Endodermal cell (in vitro differentiated cells): ENCODE data around the gene OSBPL3. TPM values are rescaled to one million over a fixed set of nuclear protein-coding genes. Genes with fewer than 3 reads are reported as not detected.

Experiments
- DNase-seq: peaks from one replicate; pipeline ENCODE4 v3.0.0-alpha.2; 2017
- H3K27ac ChIP-seq: 2 replicates; pipeline ENCODE4 v1.5.1; 2013; ENCODE audit warnings: mild to moderate bottlenecking, low read depth, low read length, moderate library complexity
- H3K27me3 ChIP-seq: 2 replicates; pipeline ENCODE4 v1.6.1; 2013; ENCODE audit warnings: mild to moderate bottlenecking, low read length, moderate library complexity; ENCODE audit not compliant: insufficient read depth, control insufficient read depth, poor library complexity, severe bottlenecking
- H3K36me3 ChIP-seq: 2 replicates; pipeline ENCODE4 v1.7.0; 2013; ENCODE audit warnings: mild to moderate bottlenecking, low read length, moderate library complexity; ENCODE audit not compliant: control insufficient read depth, insufficient read depth
- H3K4me1 ChIP-seq: one replicate; pipeline ENCODE4 v1.7.0; 2013; ENCODE audit warnings: low read length; ENCODE audit not compliant: control insufficient read depth, insufficient read depth
- H3K4me3 ChIP-seq: 2 replicates; pipeline ENCODE4 v1.5.1; 2013; ENCODE audit warnings: mild to moderate bottlenecking, low read length, moderate library complexity
- H3K9ac ChIP-seq: 2 replicates; pipeline ENCODE4 v1.6.1; 2013; ENCODE audit warnings: mild to moderate bottlenecking, low read length, moderate library complexity; ENCODE audit not compliant: poor library complexity, severe bottlenecking; ENCODE audit errors: extremely low read depth
- H3K9me3 ChIP-seq: 2 replicates; pipeline ENCODE4 v1.6.1; 2013; ENCODE audit warnings: mild to moderate bottlenecking, low read length, moderate library complexity; ENCODE audit not compliant: control insufficient read depth
- H3K27ac Mint-ChIP-seq: 2 replicates; pipeline ENCODE4 v1.8.0; 2020; ENCODE audit warnings: mixed read lengths
- H3K27me3 Mint-ChIP-seq: 2 replicates; pipeline ENCODE4 v1.8.0; 2021; ENCODE audit warnings: mild to moderate bottlenecking, mixed read lengths; ENCODE audit not compliant: insufficient read depth
- H3K36me3 Mint-ChIP-seq: 2 replicates; pipeline ENCODE4 v1.8.0; 2020; ENCODE audit warnings: low read depth, mixed read lengths
- H3K4me1 Mint-ChIP-seq: 2 replicates; pipeline ENCODE4 v1.8.0; 2020; ENCODE audit warnings: mixed read lengths
- H3K4me3 Mint-ChIP-seq: 2 replicates; pipeline ENCODE4 v1.8.0; 2020; ENCODE audit warnings: mild to moderate bottlenecking, moderate library complexity, mixed read lengths
- H3K9me3 Mint-ChIP-seq: 2 replicates; pipeline ENCODE4 v1.8.0; 2020; ENCODE audit warnings: mild to moderate bottlenecking, mixed read lengths
- CTCF ChIP-seq: fragments of 200-600 bp; sonication (generic); conservative IDR thresholded peaks from 2 replicates; pipeline ENCODE4 v1.5.0; 2021; ENCODE audit warnings: antibody characterized with exemption, mild to moderate bottlenecking
- WGBS, 2 experiments: methylation state at CpG; one replicate each; pipeline versions ENCODE4 v1.1.5 to v1.1.7; 2013; ENCODE audit warnings: missing lambda C conversion rate in 2 of 2, mixed read lengths in 1 of 2; ENCODE audit not compliant: insufficient coverage in 1 of 2, insufficient read length in 1 of 2; 5-methylcytosine and 5-hydroxymethylcytosine counted together
- total RNA-seq, 2 donors: library from RNA; stranded (reverse); fragmentation: NEBNext Ultra II Directional in 1 of 2; extraction: Animal tissue kit (Norgen Biotek cat#: 25700) in 1 of 2; gene quantifications; 2 replicates in 1 of 2; 3 replicates in 1 of 2; pipeline ENCODE4 v1.2.1, GENCODE V29; 2021

The OSBPL3 gene
- total RNA-seq, 2 donors from 2014 or later: 9.8 to 11.3 TPM

GRCh38 chr7:24781106-24781505, 198.9 kb downstream of the OSBPL3 start:
- Mint-ChIP-seq H3K27ac (no peak overlapping the region), H3K4me3 (no peak overlapping the region), H3K27me3 (no peaks in the 10 kb centered on the region), H3K36me3 (peaks cover 6% of the 10 kb centered on the region), H3K9me3 (peaks cover 21% of the 10 kb centered on the region), H3K4me1 (no peaks in the 10 kb centered on the region)
- DNase-seq: no peak
- H3K9me3 ChIP-seq: peaks cover 8% of the 10 kb centered on the region
- no peak overlapping the region for H3K9ac ChIP-seq
- WGBS, 2 experiments: 95 to 100% methylated on average over 1 to 3 of the region's 4 CpGs
- H3K4me1 ChIP-seq: no peaks in the 10 kb centered on the region
- no peaks in the 10 kb centered on the region for H3K27me3 ChIP-seq
- no peaks in the 10 kb centered on the region for H3K36me3 ChIP-seq
- no peak overlapping the region for H3K4me3 ChIP-seq
- no peak overlapping the region for H3K27ac ChIP-seq
- no peak for TF ChIP-seq CTCF

- peaks cover 16% of the 10 kb centered on the region for H3K9me3 Mint-ChIP-seq
- Histone ChIP-seq H3K27me3 (no peaks in the 10 kb centered on the region), H3K4me1 (no peaks in the 10 kb centered on the region), H3K36me3 (no peaks in the 10 kb centered on the region), H3K9me3 (peaks cover 8% of the 10 kb centered on the region), H3K9ac (no peak overlapping the region), H3K4me3 (no peak overlapping the region), H3K27ac (no peak overlapping the region)
- TF ChIP-seq CTCF: no peak
- 93 to 95% methylated on average over 2 of the region's 2 CpGs for WGBS, 2 experiments
- no peaks in the 10 kb centered on the region for H3K27me3 Mint-ChIP-seq
- peaks cover 6% of the 10 kb centered on the region for H3K36me3 Mint-ChIP-seq
- no peak overlapping the region for H3K4me3 Mint-ChIP-seq
- no peak overlapping the region for H3K27ac Mint-ChIP-seq
- DNase-seq: no peak
- H3K4me1 Mint-ChIP-seq: no peaks in the 10 kb centered on the region
These were observed 200.7 kb downstream of the OSBPL3 start for GRCh38 chr7:24779283-24779655.

- H3K36me3 ChIP-seq: no peaks in the 10 kb centered on the region
- H3K27ac ChIP-seq: no peak overlapping the region
- H3K9ac ChIP-seq: no peak overlapping the region
- peaks cover 8% of the 10 kb centered on the region for H3K9me3 ChIP-seq
- WGBS, 2 experiments: 91 to 92% methylated on average over 9 of the region's 9 CpGs
- peaks cover 4% of the 10 kb centered on the region for H3K36me3 Mint-ChIP-seq
- no peaks in the 10 kb centered on the region for H3K27me3 ChIP-seq
- no peaks in the 10 kb centered on the region for H3K4me1 ChIP-seq
- H3K27me3 Mint-ChIP-seq: no peaks in the 10 kb centered on the region
- H3K9me3 Mint-ChIP-seq: peaks cover 11% of the 10 kb centered on the region
- no peaks in the 10 kb centered on the region for H3K4me1 Mint-ChIP-seq
- DNase-seq: peak; percentile 9
- H3K4me3 Mint-ChIP-seq: no peak overlapping the region
- TF ChIP-seq CTCF: no peak
- H3K4me3 ChIP-seq: no peak overlapping the region
- no peak overlapping the region for H3K27ac Mint-ChIP-seq
These were observed 201.3 kb downstream of the OSBPL3 start for GRCh38 chr7:24778543-24779282.
